Vagina (tissue), 2 donors: ENCODE measurements around the gene ASTN2.

Experiments
- CTCF ChIP-seq, 3 experiments: fragments of 450-650 bp in 2 of 3; fragments of 200-600 bp in 1 of 3; sonication (generic) in 1 of 3; IDR thresholded peaks; one replicate each; pipeline ENCODE4 v1.5.1; 2017 to 2019; ENCODE audit warnings: antibody characterized with exemption in 3 of 3, mild to moderate bottlenecking in 2 of 3, moderate library complexity in 2 of 3
- POLR2A ChIP-seq, 2 donors: fragments of 450-650 bp; IDR thresholded peaks; one replicate each; pipeline ENCODE4 v1.6.1; 2017; ENCODE audit warnings: antibody characterized with exemption in 2 of 2, mild to moderate bottlenecking in 2 of 2, moderate library complexity in 2 of 2
- POLR2AphosphoS5 ChIP-seq, 2 donors: sonication (generic); formaldehyde crosslinking; IDR thresholded peaks; one replicate each; pipeline ENCODE4 v1.9.0; 2017; ENCODE audit warnings: antibody characterized with exemption in 2 of 2, mild to moderate bottlenecking in 2 of 2, low read depth in 1 of 2; ENCODE audit not compliant: insufficient read depth in 1 of 2

GRCh38 chr9:117412006-117412715, 2.7 kb downstream of the ASTN2 start:
- no peak for TF ChIP-seq CTCF (IDR thresholded peaks at IDR 0.05)
- TF ChIP-seq POLR2AphosphoS5 (IDR thresholded peaks at IDR 0.05; ENCODE audit: insufficient read depth in 1 of 2, low read depth in 1 of 2), result no peak
- no peak for TF ChIP-seq POLR2A (IDR thresholded peaks at IDR 0.05)
